SKM-1 treated with dmso at 0.1 percent for 144 hours (cell line): ENCODE data around the gene TFCP2L1.
"Not testable (repeated sequence)": the region's sequence is repeated elsewhere in the genome, so short reads cannot be mapped to it uniquely, and the experiment has no call there.

Experiments
- DNase-seq: peaks from one replicate; lab custom pipeline; 2025; ENCODE audit not compliant: unreplicated experiment; lab: John Stamatoyannopoulos, UW

Gene TFCP2L1, protein sequence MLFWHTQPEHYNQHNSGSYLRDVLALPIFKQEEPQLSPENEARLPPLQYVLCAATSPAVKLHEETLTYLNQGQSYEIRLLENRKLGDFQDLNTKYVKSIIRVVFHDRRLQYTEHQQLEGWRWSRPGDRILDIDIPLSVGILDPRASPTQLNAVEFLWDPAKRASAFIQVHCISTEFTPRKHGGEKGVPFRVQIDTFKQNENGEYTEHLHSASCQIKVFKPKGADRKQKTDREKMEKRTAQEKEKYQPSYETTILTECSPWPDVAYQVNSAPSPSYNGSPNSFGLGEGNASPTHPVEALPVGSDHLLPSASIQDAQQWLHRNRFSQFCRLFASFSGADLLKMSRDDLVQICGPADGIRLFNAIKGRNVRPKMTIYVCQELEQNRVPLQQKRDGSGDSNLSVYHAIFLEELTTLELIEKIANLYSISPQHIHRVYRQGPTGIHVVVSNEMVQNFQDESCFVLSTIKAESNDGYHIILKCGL

GRCh38 chr2:121284463-121285449, at the start of gene TFCP2L1:
Gene TFCP2L1 (minus strand): TSS chr2:121285202. CDS start chr2:121285109, 93 bp downstream.
- DNase-seq, result no peak

DNA sequence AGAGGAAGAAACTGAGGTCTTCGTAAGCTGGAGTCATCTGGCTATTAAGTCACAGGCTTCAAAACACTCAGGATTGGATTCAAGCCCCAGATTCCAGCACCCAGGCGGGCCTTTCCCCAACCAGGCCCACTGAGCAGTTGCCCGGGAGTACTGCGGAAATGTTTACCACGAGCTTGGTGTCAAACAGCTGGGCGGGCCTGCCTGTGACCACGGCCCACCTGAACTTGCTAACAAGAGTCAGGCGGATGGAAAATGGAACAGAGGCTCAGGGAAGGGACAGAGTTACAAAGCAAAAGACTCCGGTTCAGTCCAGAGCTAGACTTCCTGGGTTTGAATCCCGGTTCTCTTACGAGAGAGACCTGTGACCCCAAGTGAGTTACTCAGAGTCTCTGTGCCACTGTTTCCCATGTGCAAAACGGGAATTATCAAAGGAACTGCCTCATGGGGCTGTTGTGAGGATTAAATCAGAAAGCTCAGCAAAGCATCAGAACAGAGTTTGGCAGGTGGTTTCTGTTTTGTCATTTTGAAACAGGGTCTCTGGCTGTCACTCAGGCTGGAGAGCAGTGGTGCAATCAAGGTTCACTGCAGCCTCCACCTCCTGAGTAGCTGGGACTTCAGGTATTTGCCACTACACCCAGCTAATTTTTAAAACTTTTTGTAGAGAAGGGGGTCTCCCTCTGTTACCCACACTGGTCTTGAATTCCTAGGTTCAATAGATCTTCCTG, 49.0 kb upstream of the TFCP2L1 start:
- no peak for DNase-seq

DNA sequence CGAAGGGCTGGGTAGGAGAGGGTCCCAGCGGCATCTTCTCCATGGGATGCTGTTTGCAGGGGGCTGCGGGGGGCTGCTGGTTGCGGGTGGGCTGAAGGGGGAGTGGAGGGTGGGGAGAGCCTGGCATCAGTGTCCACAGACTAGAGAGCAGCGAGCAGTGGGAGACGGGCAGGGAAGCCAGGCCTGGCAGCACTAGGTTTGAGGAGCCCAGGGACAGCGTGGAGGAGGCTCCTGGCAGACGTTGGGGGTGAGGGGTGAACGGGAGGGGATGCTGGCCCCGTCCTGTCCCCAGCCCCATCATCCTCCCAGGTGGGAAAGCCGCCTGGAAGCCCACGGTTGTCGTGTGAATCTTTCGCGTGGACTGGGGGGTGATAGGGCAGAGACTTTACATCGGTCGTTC, 48.2 kb upstream of the TFCP2L1 start:
- no peak for DNase-seq

- DNase-seq, result not testable (repeated sequence)
Observed at GRCh38 chr2:121331324-121331723, 46.3 kb upstream of the TFCP2L1 start.

GRCh38 chr2:121330921-121331320, 45.9 kb upstream of the TFCP2L1 start:
- no peak for DNase-seq

DNA sequence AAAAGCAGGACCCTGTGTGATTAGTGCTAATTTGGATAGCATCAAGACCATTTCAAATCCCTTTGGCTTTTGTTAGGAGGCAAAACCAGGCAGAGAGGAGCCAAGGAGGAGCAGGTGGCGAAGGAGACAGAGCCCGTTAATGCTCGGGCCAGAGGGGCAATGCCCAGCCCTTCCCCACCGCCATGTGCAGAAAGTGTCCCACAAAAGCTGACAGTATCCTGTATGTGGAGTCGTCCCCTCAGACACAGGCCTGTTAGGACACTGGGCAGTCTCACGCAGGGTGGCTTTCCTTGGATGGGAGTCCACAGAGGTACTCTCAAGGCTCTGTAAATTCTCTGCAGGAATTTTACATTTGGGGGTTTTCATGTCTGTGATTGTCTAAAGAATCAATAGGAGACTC, 44.8 kb upstream of the TFCP2L1 start:
- DNase-seq, result no peak

DNA sequence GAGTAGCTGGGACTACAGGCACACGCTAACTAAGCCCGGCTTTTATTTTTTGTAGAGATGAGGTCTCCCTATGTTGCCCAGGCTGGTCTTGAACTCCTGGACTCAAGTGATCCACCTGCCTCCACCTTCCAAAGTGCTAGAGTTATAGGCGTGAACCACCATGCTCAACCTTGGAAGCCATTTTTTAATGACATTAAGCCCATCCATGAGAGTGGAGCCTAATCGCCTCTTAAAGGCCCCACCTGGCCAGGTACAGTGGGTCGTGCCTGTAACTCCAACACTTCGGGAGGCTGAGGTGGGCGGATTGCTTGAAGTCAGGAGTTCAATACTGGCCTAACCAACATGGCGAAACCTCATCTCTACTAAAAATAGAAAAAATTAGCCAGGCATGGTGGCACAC, 41.6 kb upstream of the TFCP2L1 start:
- no peak for DNase-seq

- no peak for DNase-seq
Observed at GRCh38 chr2:121324601-121325000, 39.6 kb upstream of the TFCP2L1 start.

- no peak for DNase-seq
Observed at GRCh38 chr2:121321476-121321875, 36.5 kb upstream of the TFCP2L1 start.

DNA sequence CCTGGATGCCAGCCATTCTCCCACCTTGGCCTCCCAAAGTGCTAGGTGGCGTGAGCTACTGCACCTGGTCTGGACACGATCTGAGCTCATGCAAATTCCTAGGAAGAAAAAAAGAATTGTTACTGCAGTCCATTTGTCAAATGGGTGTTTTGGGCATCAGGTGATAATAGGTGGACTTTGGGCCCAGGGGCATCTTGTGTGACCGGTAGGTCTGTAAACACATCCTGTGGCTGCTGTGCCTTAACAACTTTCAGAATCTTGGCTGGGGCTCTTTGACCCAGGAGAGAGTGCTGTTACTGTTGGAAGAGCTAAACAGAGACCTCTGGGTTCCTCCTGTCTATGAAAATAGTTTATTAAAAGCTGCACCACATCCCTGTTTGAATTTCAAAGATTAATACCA, 34.9 kb upstream of the TFCP2L1 start:
- DNase-seq, result no peak

- no peak for DNase-seq
Observed at GRCh38 chr2:121316986-121317385, 32.0 kb upstream of the TFCP2L1 start.

- DNase-seq, result not testable (repeated sequence)
Observed at GRCh38 chr2:121313701-121314100, 28.7 kb upstream of the TFCP2L1 start.

DNA sequence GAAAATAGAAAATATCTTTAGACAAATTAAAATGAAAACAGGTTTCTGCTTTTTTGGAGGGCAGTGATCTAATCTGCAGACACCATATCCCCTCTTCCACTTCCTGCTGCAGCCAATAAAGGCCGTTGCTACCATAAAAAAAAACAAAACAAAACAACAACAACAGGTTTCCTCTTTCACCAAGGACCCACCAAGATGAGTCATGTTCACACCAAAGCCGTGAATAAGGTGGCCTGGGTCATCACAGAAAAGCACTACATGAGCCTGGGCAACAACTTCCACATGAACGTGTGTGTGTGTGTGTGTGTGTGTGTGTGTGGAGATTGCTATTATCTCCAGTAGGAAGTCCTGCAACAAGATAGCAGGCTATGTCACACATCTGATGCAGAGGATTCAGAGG, 24.8 kb upstream of the TFCP2L1 start:
- no peak for DNase-seq

DNA sequence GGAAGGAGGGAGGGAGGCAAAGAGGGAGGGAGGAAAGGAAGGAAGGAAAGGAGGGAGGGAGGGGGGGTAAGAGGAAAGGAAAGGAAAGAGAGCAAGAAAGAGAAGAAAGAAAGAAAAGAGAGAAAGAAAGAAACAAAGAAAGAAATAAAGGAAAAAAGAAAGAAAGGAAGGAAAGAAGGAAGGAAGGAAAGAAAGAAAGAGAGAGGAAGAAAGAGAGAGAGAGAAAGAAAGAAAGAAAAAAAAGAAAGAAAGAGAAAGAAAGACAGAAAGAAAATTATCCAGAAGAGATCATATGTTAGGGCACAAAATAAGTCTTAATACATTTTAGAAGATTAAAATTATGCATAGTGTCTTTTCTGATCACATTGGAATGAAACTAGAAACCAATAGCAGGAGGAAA, 24.3 kb upstream of the TFCP2L1 start:
- no peak for DNase-seq

GRCh38 chr2:121307048-121307447, 22.0 kb upstream of the TFCP2L1 start:
- DNase-seq, result no peak

DNA sequence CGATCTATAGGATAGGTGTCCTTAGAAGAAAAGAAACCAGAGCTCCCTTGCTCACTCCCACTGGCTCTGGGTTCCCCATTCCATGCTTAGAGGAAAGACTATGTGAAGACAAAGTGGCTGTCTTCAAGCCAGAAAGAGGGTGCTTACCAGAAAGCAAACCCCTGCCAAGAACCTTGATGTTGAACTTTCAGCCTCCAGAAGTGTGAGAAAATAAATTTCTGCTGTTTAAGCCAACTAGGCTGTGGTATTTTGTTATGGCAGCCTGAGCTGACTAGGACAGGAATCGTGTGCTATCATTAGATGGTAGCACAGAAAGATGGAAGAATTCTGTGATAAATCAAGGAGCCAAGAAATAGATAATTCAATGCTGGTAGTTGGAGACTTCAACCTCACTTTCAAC, 19.9 kb upstream of the TFCP2L1 start:
- DNase-seq, result no peak

DNA sequence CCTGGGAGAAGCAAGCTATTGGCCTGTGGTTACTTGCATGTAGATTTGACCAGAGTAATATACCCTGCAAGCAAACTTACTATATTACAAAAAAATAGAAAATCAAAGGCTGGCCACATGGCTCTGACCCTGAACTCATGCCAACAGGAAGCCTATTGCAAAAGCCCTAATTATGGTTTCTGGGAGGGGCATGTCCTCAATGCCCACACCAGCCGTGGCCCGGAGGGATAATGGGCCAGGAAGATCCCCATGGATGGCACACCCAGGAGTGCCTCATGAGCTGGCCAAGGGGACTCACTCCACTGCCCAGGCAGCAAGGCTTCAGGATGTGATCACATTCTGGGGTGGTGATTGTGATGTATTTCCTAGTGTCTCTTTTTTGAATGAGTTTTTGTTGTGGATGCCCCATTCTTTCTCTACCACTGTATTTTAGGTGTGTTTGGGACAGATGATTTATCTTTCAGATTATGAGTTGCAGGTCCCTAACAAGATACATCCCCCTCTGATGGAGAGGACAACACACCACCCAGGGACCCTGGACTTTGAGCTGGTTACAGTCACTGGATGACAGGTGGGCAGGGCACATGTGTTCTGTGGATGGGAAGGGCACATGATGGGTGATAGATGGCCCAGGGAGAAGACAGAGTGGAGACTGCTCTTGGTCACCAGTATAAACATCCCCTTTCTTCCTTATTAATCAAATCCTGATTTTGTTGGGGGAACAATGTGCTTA, 18.7 kb upstream of the TFCP2L1 start:
- DNase-seq, result no peak

- DNase-seq, result not testable (repeated sequence)
Observed at GRCh38 chr2:121301190-121301589, 16.2 kb upstream of the TFCP2L1 start.

DNA sequence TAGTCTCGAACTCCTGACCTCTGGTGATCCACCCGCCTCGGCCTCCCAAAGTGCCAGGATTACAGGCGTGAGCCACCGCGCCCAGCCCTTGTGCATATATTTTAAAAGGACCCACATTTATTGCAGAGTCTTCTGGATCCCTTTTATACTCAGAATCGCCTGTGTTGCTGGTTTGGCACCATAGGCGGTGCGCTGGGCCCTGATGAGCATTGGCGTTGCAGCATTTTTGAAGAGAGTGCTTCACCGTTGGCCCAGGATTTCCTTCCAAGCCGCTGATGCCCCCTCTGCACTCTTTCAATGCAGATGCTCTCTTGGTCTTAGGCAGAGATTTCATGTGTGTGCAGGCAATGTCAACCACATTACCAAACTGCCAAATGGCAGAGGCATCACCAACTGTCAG, 13.5 kb upstream of the TFCP2L1 start:
- DNase-seq, result no peak

DNA sequence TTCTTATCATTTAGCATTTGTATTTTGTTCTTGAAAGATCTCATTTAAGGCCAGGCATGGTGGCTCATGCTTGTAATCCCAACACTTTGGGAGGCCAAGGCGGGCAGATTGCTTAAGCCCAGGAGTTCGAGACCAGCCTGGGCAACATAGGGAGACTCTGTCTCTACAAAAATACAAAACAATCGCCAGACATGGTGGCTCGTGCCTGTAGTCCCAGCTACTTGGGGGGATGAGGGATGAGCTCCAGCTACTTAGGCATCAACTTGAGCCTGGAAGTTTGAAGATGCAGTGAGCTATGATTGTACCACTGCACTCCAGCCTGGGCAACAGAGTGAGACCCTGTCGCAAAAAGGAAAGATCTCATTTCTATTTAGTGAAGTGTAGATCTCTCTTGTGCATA, 12.9 kb upstream of the TFCP2L1 start:
- DNase-seq, result not testable (repeated sequence)
